Endodermal cell (in vitro differentiated cells): ENCODE data around the gene TP73. TPM values are rescaled to one million over a fixed set of nuclear protein-coding genes. Genes with fewer than 3 reads are reported as not detected.

Source experiments
- DNase-seq: peaks from one replicate; pipeline ENCODE4 v3.0.0-alpha.2; 2017
- H3K27ac ChIP-seq: 2 replicates; pipeline ENCODE4 v1.5.1; 2013; ENCODE audit warnings: mild to moderate bottlenecking, low read depth, low read length, moderate library complexity
- H3K27me3 ChIP-seq: 2 replicates; pipeline ENCODE4 v1.6.1; 2013; ENCODE audit warnings: mild to moderate bottlenecking, low read length, moderate library complexity; ENCODE audit not compliant: insufficient read depth, control insufficient read depth, poor library complexity, severe bottlenecking
- H3K36me3 ChIP-seq: 2 replicates; pipeline ENCODE4 v1.7.0; 2013; ENCODE audit warnings: mild to moderate bottlenecking, low read length, moderate library complexity; ENCODE audit not compliant: control insufficient read depth, insufficient read depth
- H3K4me1 ChIP-seq: one replicate; pipeline ENCODE4 v1.7.0; 2013; ENCODE audit warnings: low read length; ENCODE audit not compliant: control insufficient read depth, insufficient read depth
- H3K4me3 ChIP-seq: 2 replicates; pipeline ENCODE4 v1.5.1; 2013; ENCODE audit warnings: mild to moderate bottlenecking, low read length, moderate library complexity
- H3K9ac ChIP-seq: 2 replicates; pipeline ENCODE4 v1.6.1; 2013; ENCODE audit warnings: mild to moderate bottlenecking, low read length, moderate library complexity; ENCODE audit not compliant: poor library complexity, severe bottlenecking; ENCODE audit errors: extremely low read depth
- H3K9me3 ChIP-seq: 2 replicates; pipeline ENCODE4 v1.6.1; 2013; ENCODE audit warnings: mild to moderate bottlenecking, low read length, moderate library complexity; ENCODE audit not compliant: control insufficient read depth
- H3K27ac Mint-ChIP-seq: 2 replicates; pipeline ENCODE4 v1.8.0; 2020; ENCODE audit warnings: mixed read lengths
- H3K27me3 Mint-ChIP-seq: 2 replicates; pipeline ENCODE4 v1.8.0; 2021; ENCODE audit warnings: mild to moderate bottlenecking, mixed read lengths; ENCODE audit not compliant: insufficient read depth
- H3K36me3 Mint-ChIP-seq: 2 replicates; pipeline ENCODE4 v1.8.0; 2020; ENCODE audit warnings: low read depth, mixed read lengths
- H3K4me1 Mint-ChIP-seq: 2 replicates; pipeline ENCODE4 v1.8.0; 2020; ENCODE audit warnings: mixed read lengths
- H3K4me3 Mint-ChIP-seq: 2 replicates; pipeline ENCODE4 v1.8.0; 2020; ENCODE audit warnings: mild to moderate bottlenecking, moderate library complexity, mixed read lengths
- H3K9me3 Mint-ChIP-seq: 2 replicates; pipeline ENCODE4 v1.8.0; 2020; ENCODE audit warnings: mild to moderate bottlenecking, mixed read lengths
- WGBS, 2 experiments: methylation state at CpG; one replicate each; pipeline versions ENCODE4 v1.1.5 to v1.1.7; 2013; ENCODE audit warnings: missing lambda C conversion rate in 2 of 2, mixed read lengths in 1 of 2; ENCODE audit not compliant: insufficient coverage in 1 of 2, insufficient read length in 1 of 2; 5-methylcytosine and 5-hydroxymethylcytosine counted together
- total RNA-seq, 2 donors: library from RNA; stranded (reverse); fragmentation: NEBNext Ultra II Directional in 1 of 2; extraction: Animal tissue kit (Norgen Biotek cat#: 25700) in 1 of 2; gene quantifications; 2 replicates in 1 of 2; 3 replicates in 1 of 2; pipeline ENCODE4 v1.2.1, GENCODE V29; 2021
- TF ChIP-seq, protein P1 (sequence below): fragments of 200-600 bp; sonication (generic); conservative IDR thresholded peaks from 2 replicates; pipeline ENCODE4 v1.5.0; 2021; ENCODE audit warnings: antibody characterized with exemption, mild to moderate bottlenecking

The TP73 gene
- total RNA-seq, 2 donors from 2014 or later, result 3.4 to 3.5 TPM

DNA sequence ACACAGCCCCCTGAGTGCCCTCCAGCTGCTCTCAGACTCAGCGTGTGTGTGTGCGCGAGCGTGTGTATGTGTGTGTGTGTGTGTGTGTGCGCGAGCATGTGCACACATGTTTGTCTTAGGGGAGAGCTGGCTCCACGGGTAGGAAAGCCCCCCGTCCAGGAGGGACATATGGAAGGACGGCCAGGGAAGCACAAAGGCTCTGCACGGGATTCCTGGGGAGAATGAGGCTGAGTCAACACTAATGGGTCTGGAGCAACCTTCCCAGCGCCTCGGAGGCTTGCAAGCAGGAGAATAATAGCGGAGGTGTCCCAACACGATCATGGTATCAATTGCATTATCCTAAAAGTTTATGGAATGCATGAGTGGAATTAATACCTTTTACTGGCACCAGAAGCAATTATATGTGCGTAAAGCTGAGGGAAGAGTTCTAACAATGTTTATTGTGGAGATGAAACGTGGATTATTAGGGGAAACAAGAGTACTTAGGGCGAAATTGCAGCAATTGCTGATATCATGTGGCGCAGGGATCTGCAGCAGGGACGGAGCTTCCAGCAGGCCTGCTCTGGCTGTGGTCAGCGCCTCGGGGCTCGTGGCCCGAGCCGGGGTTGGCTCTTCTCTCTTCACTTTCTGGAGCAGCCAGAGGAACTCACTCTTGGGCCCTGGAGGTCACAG is 59.6 kb downstream of the TP73 start:
- Mint-ChIP-seq H3K4me3 (no peak overlapping the region), H3K27me3 (peaks cover 4% of the 10 kb centered on the region), H3K9me3 (no peaks in the 10 kb centered on the region), H3K4me1 (peaks cover 4% of the 10 kb centered on the region), H3K36me3 (no peaks in the 10 kb centered on the region), H3K27ac (no peak overlapping the region)
- Histone ChIP-seq H3K4me1 (no peaks in the 10 kb centered on the region), H3K36me3 (no peaks in the 10 kb centered on the region), H3K27ac (no peak overlapping the region), H3K9ac (no peak overlapping the region), H3K4me3 (no peak overlapping the region), H3K9me3 (no peaks in the 10 kb centered on the region), H3K27me3 (peaks cover 10% of the 10 kb centered on the region)
- no peak for DNase-seq
- TF ChIP-seq, protein P1, sequence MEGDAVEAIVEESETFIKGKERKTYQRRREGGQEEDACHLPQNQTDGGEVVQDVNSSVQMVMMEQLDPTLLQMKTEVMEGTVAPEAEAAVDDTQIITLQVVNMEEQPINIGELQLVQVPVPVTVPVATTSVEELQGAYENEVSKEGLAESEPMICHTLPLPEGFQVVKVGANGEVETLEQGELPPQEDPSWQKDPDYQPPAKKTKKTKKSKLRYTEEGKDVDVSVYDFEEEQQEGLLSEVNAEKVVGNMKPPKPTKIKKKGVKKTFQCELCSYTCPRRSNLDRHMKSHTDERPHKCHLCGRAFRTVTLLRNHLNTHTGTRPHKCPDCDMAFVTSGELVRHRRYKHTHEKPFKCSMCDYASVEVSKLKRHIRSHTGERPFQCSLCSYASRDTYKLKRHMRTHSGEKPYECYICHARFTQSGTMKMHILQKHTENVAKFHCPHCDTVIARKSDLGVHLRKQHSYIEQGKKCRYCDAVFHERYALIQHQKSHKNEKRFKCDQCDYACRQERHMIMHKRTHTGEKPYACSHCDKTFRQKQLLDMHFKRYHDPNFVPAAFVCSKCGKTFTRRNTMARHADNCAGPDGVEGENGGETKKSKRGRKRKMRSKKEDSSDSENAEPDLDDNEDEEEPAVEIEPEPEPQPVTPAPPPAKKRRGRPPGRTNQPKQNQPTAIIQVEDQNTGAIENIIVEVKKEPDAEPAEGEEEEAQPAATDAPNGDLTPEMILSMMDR, result no peak
- WGBS, 2 experiments, result 85 to 89% methylated on average over 21 to 24 of the region's 24 CpGs

DNA sequence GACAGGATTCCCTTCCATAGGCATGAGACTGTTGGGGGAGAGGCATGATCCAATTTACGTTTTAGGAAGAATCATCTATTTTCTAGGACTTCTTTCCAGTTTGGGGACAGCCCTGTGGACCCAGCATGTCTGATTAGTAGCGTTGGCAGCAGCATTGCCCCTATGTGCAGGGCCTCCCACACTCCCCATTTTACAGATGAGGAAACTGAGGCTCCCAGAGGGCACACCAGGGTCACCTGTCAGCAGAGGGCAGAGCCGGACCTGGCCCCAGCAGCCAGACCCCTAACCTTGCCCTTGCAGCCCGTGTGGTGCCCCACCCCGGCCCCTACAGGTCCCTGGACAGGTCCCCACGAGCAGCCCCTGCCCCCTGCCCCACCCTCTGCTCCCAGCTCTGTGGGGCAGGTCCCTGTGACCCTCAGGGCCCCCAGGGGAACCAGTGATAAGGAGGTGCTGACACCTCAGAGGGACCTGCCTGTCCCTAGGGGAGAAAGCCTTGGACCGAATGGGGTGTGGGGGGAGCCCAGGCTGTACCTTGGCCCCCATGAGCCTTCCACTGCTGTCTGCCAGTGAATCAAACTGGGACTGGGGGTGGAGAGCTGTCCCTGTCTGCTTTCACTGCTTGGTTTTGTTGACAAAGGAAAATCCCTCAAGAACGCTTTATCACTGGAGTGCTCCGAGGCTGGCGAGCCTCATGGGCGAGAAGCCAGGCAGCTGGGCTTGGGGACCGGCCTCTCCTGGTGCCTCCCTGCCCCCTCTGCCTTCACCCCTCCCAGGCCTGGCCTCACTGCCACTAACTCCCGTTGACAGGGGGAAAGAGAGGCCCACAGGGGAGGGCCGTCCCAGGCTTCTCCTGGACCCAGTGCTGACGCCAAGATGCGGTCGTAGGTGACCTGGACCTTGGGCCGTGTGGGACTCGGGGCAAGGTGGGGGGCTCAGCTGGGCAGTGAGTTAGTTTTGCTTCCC is 60.5 kb downstream of the TP73 start:
- Histone ChIP-seq H3K4me3 (no peak overlapping the region), H3K27ac (no peak overlapping the region), H3K9me3 (no peaks in the 10 kb centered on the region), H3K4me1 (no peaks in the 10 kb centered on the region), H3K27me3 (peaks cover 9% of the 10 kb centered on the region), H3K36me3 (no peaks in the 10 kb centered on the region), H3K9ac (no peak overlapping the region)
- Mint-ChIP-seq H3K9me3 (no peaks in the 10 kb centered on the region), H3K27me3 (peaks cover 2% of the 10 kb centered on the region), H3K4me3 (no peak overlapping the region), H3K27ac (no peak overlapping the region), H3K36me3 (no peaks in the 10 kb centered on the region), H3K4me1 (no peaks in the 10 kb centered on the region)
- DNase-seq, result no peak
- TF ChIP-seq, protein P1, result no peak
- 82 to 89% methylated on average over 11 to 19 of the region's 19 CpGs for WGBS, 2 experiments

DNA sequence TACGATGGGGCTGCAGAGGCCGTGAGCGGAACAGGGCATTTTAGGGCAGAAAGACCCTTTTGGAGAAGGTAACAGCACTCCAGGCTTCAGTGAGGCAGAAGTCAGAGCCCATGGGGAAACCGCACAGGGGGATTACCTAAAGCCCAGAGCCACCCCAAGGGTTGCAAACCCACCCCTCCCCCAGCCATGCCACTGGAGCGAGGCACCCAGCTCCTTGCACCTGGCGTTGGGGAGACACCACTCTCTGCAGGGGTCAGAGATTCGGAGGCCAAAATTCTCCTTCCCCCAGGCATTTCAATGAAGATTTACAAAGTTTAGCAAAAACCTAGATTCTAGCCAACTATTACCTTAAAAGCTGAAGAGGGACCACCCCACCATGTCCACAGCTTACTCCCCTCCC is 61.5 kb downstream of the TP73 start:
- Histone ChIP-seq H3K9ac (no peak overlapping the region), H3K9me3 (no peaks in the 10 kb centered on the region), H3K4me1 (no peaks in the 10 kb centered on the region), H3K27ac (no peak overlapping the region), H3K36me3 (no peaks in the 10 kb centered on the region), H3K27me3 (no peaks in the 10 kb centered on the region), H3K4me3 (no peak overlapping the region)
- Mint-ChIP-seq H3K4me3 (no peak overlapping the region), H3K27ac (no peak overlapping the region), H3K4me1 (no peaks in the 10 kb centered on the region), H3K36me3 (no peaks in the 10 kb centered on the region), H3K27me3 (peaks cover 2% of the 10 kb centered on the region), H3K9me3 (no peaks in the 10 kb centered on the region)
- WGBS, 2 experiments, result 90 to 100% methylated on average over 5 to 7 of the region's 7 CpGs
- DNase-seq, result no peak
- TF ChIP-seq, protein P1, result no peak
